RWPE1 (cell line): ENCODE data around the gene GRM5.

Source experiments
- CTCF ChIA-PET: fragments of 350-600 bp; sonication (Branson Sonifier 250); formaldehyde crosslinking; extraction: SDS; loops from one replicate; lab custom pipeline; 2021; lab: Yijun Ruan, JAX
- POLR2A ChIA-PET: fragments of 400-600 bp; formaldehyde crosslinking; extraction: SDS; loops from one replicate; lab custom pipeline; 2020; ENCODE audit warnings: antibody characterized with exemption; ENCODE audit not compliant: low non-redundant PET; lab: Yijun Ruan, JAX
- DNase-seq: peaks from one replicate; pipeline ENCODE4 v3.0.0; 2012; ENCODE audit warnings: low spot score
- H3K27ac ChIP-seq: fragments of 450-650 bp; 2 replicates; pipeline ENCODE4 v1.5.1; 2017
- CTCF ChIP-seq: fragments of 450-650 bp; conservative IDR thresholded peaks from 2 replicates; pipeline ENCODE4 v1.5.1; 2017; ENCODE audit warnings: low read depth, mild to moderate bottlenecking

Gene GRM5

GRCh38 chr11:88552379-88553062 is 513.3 kb downstream of the GRM5 start:
- H3K27ac ChIP-seq, result no peak overlapping the region
- ChIA-PET POLR2A (no interaction called here), CTCF (interaction anchor here (0.6 to 1.1 kb wide), 4 partner anchors 225 to 1089 kb away, joined by 3 to 9 read pairs (median 4); no protein-coding TSS in a partner anchor)
- DNase-seq, result peak; percentile 34
- no peak; the same call in 1 of the 2 replicates for TF ChIP-seq CTCF

GRCh38 chr11:88544656-88545280 is 521.0 kb downstream of the GRM5 start:
- no peak for DNase-seq
- no peak overlapping the region for H3K27ac ChIP-seq
- POLR2A ChIA-PET, result no interaction called here
- TF ChIP-seq CTCF, result peak; percentile 47
- CTCF ChIA-PET, result interaction anchor here (0.6 to 3.7 kb wide), 6 partner anchors 234 to 1057 kb away, joined by 3 to 23 read pairs (median 3); no protein-coding TSS in a partner anchor

GRCh38 chr11:88543902-88544655 is 521.7 kb downstream of the GRM5 start:
- peak; percentile 75 for DNase-seq
- POLR2A ChIA-PET, result no interaction called here
- TF ChIP-seq CTCF, result peak; percentile 96
- no peak overlapping the region for H3K27ac ChIP-seq
- CTCF ChIA-PET, result interaction anchor here (0.5 to 3.7 kb wide), 16 partner anchors 86 to 1874 kb away, joined by 3 to 23 read pairs (median 3); no protein-coding TSS in a partner anchor

GRCh38 chr11:88541006-88541405 is 524.8 kb downstream of the GRM5 start:
- no peak for TF ChIP-seq CTCF
- POLR2A ChIA-PET, result no interaction called here
- CTCF ChIA-PET, result interaction anchor here (3.7 kb wide), 1 partner anchor 525 kb away, joined by 23 read pairs; no protein-coding TSS in a partner anchor
- no peak for DNase-seq
- no peak overlapping the region for H3K27ac ChIP-seq

GRCh38 chr11:88538098-88538497 is 527.7 kb downstream of the GRM5 start:
- POLR2A ChIA-PET, result no interaction called here
- DNase-seq, result peak; percentile 71
- CTCF ChIA-PET, result no interaction called here
- no peak for TF ChIP-seq CTCF
- no peak overlapping the region for H3K27ac ChIP-seq

- H3K27ac ChIP-seq, result no peak overlapping the region
- no peak for DNase-seq
- TF ChIP-seq CTCF, result no peak
- ChIA-PET CTCF (no interaction called here), POLR2A (no interaction called here)
These were observed 528.2 kb downstream of the GRM5 start for GRCh38 chr11:88537613-88538012.
